DMS153 (cell line): ENCODE results near the gene MKX.

Experiments
- DNase-seq: peaks from one replicate; lab custom pipeline; 2025; lab: John Stamatoyannopoulos, UW

Gene MKX

GRCh38 chr10:27646604-27647175, 98.9 kb downstream of the MKX start:
- DNase-seq = no peak

DNA sequence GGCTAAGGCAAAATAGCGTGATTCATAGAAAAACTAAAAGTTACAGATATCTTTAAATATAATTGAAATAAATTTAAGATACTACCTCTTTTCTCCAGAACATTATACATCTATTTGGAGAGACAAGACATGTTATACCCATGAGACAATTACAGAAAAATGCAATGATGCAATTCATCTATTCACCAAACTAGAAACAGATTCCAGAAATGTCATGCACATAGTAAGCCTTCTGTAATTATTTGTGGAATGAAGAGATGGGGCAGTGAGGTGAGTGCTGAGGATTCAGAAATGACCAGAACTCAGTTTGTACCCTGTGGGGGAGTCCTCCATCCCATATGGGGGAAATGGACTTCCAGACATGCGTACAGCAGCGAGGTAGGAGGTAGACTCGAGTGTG, 99.4 kb downstream of the MKX start:
- no peak for DNase-seq

DNA sequence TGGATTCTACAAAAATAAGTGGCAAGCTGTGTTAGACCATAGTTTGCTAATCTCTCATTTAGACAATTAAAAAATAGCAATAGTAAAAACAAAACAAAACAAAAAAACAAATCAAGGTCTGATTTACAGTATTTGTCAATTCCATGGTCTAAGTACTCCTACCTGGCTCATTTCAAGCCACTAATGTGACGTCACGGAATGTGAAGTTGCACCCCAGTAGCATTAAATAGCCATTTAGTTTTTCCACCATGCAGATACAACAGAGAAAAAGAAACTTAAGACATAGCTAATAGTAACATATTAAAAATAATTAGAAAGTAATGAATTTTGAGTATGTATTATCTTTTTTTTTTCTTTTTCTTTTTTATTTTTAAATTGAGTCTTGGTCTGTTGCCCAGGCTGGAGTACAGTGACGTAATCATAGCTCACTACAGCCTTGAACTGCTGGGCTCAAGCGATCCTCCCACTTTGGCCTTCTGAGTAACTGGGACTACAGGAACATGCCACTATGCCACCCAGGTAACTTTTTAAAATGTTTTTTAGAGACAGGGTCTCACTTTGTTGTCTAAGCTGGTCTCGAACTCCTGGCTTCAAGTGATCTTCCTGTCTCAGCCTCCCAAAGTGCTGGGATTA, 101.2 kb downstream of the MKX start:
- DNase-seq = no peak

- DNase-seq = no peak
Observed at GRCh38 chr10:27643301-27643700, 102.3 kb downstream of the MKX start.

DNA sequence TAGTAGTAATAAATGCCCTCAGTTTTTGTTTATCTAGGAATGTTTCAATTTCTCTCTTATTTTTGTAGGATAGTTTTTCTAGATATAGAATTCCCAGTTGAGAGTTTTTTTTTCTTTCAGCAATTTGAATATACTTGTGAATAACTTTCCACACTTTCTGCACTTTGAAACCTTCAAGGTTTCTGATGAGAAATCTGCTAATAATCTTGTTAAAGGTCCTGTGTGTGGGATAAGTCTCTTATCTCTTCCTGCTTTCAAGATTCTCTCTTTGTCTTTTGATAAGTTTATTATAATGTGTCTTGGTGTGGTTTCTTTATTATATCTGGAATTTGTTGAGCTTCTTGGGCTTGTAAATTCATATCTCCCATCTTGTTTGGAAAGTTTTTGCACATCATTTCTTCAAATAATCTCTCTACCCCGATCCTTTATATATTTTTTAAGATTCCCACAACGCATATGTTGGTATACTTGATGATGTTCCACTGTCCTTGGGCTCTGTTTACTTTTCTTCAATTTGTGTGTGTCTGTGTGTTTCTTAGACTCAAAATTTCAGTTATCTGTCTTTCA, 103.5 kb downstream of the MKX start:
- no peak for DNase-seq

- no peak for DNase-seq
Observed at GRCh38 chr10:27638071-27638750, 107.4 kb downstream of the MKX start.

- no peak for DNase-seq
Observed at GRCh38 chr10:27637601-27638000, 108.0 kb downstream of the MKX start.

- no peak for DNase-seq
Observed at GRCh38 chr10:27636816-27637215, 108.8 kb downstream of the MKX start.

DNA sequence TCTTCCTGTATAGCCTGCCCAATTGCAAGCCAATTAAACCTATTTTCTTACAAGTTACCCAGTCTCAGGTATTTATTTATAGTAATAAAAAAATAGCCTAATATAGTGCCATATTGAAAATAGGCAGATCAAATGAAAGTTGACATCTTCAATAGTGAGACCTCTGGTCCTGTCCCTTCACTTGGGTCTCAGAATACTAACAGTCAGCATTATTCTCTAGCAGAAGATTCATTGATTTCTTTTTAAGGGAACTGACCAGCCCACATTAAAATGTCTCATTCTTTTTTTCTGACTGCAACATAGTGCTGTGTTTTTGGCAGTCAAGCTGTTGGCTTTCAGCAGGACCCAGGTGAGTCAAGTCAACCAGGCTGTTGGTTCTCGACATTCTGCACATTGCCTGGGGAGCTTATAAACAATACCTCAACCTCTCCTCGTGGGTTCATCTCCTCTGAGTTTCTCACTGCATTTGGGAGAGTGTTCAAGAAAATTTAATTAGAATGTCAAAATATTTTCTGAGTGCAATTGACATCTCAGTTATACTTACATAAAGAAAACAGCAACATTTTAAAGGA, 109.8 kb downstream of the MKX start:
- no peak for DNase-seq

DNA sequence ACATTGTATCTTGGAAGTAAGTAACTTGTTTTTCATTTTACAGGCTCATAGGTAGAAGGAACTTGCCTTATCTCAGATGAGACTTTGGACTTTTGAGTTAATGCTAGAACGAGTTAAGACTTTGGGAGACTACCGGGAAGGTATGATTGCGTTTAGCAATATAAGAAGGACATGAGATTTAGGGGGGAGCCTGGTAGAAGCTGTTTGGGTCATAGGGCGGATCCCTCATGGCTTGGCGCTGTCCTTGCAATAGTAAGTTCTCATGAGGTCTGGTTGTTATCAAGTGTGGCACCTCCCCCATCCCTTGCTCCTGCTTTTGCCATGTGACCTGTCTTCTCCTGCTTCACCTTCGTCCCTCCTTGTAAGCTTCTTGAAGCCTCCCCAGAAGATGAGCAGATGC, 110.3 kb downstream of the MKX start:
- DNase-seq = no peak

GRCh38 chr10:27628621-27629020, 117.0 kb downstream of the MKX start:
- no peak for DNase-seq

- no peak for DNase-seq
Observed at GRCh38 chr10:27626890-27627289, 118.7 kb downstream of the MKX start.

GRCh38 chr10:27625452-27626211, 120.0 kb downstream of the MKX start:
- DNase-seq = no peak

DNA sequence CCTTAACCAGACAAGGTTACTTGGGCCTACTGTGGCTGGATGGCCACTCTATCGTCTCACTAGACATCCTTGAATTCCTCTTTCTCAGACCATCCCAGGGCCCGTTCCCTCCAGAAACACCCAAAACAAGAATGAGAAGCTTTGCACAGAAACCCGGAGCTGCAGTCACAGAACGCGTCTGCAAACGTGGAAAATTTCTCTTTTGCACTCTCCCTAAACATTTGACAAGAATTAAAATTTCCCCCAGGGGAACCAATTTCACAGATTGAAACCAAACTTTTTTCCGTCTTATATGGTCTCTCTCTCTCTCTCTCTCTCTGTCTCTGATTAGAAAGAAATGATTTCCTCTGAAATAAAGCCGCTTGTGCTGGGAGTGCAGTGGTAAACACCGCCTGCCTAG, 120.7 kb downstream of the MKX start:
- DNase-seq = no peak
